Type B pancreatic cell (in vitro differentiated cells): ENCODE data around the gene GNGT2. TPM values are rescaled to one million over a fixed set of nuclear protein-coding genes. Genes with fewer than 3 reads are reported as not detected.

Experiments used
- DNase-seq: peaks from one replicate; pipeline ENCODE4 v3.0.0; 2021; ENCODE audit warnings: mixed read lengths; ENCODE audit not compliant: unreplicated experiment; ENCODE audit errors: extremely low spot score
- H3K27ac Mint-ChIP-seq: 2 replicates; pipeline ENCODE4 v1.8.0; 2021; ENCODE audit warnings: mild to moderate bottlenecking, mixed read lengths
- H3K27me3 Mint-ChIP-seq: 2 replicates; pipeline ENCODE4 v1.8.0; 2021; ENCODE audit warnings: mixed read lengths
- H3K36me3 Mint-ChIP-seq: 2 replicates; pipeline ENCODE4 v1.8.0; 2021; ENCODE audit warnings: mixed read lengths
- H3K4me1 Mint-ChIP-seq: one replicate; pipeline ENCODE4 v1.8.0; 2021; ENCODE audit warnings: mixed read lengths; ENCODE audit not compliant: unreplicated experiment
- H3K4me3 Mint-ChIP-seq: 2 replicates; pipeline ENCODE4 v1.8.0; 2021; ENCODE audit warnings: mild to moderate bottlenecking, mixed read lengths
- H3K9me3 Mint-ChIP-seq: 2 replicates; pipeline ENCODE4 v1.8.0; 2021; ENCODE audit warnings: mixed read lengths
- total RNA-seq: library from RNA; stranded (reverse); gene quantifications from 2 replicates; pipeline ENCODE4 v1.2.1, GENCODE V29; 2021; ENCODE audit warnings: low replicate concordance
- TF ChIP-seq, protein P1 (sequence below): fragments of 200-600 bp; sonication (generic); conservative IDR thresholded peaks from 2 replicates; pipeline ENCODE4 v1.5.0; 2021; ENCODE audit warnings: antibody characterized with exemption, mild to moderate bottlenecking

Gene GNGT2
- total RNA-seq, 1 donor from 2014 or later = 0.34 TPM

- Mint-ChIP-seq H3K27ac (no peak overlapping the region), H3K9me3 (peaks cover 1% of the 10 kb centered on the region), H3K36me3 (no peaks in the 10 kb centered on the region), H3K4me1 (no peaks in the 10 kb centered on the region), H3K27me3 (peaks cover 61% of the 10 kb centered on the region), H3K4me3 (no peak overlapping the region)
- DNase-seq = no peak
- TF ChIP-seq, protein P1, sequence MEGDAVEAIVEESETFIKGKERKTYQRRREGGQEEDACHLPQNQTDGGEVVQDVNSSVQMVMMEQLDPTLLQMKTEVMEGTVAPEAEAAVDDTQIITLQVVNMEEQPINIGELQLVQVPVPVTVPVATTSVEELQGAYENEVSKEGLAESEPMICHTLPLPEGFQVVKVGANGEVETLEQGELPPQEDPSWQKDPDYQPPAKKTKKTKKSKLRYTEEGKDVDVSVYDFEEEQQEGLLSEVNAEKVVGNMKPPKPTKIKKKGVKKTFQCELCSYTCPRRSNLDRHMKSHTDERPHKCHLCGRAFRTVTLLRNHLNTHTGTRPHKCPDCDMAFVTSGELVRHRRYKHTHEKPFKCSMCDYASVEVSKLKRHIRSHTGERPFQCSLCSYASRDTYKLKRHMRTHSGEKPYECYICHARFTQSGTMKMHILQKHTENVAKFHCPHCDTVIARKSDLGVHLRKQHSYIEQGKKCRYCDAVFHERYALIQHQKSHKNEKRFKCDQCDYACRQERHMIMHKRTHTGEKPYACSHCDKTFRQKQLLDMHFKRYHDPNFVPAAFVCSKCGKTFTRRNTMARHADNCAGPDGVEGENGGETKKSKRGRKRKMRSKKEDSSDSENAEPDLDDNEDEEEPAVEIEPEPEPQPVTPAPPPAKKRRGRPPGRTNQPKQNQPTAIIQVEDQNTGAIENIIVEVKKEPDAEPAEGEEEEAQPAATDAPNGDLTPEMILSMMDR = no peak
Observed at GRCh38 chr17:49168706-49169105, 41.7 kb downstream of the GNGT2 start.

DNA sequence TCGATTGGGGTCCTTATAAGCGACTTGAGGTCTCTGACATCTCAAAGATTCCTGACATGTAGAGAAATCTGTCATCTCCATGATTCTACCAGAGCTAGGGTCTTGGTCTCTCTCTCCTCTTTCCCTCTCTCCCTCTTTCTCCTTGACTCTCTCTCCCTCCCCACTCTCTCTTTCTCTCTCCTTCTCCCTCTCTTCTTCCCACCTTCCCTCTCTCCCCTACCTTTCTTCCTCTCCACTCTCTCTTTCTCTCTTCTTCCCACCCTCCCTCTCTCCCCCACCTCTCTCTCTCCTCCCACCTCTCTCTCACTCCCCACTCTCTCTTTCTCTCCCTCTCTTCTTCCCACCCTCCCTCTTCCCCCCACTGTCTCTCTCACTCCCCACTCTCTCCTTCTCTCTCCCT lies 45.2 kb downstream of the GNGT2 start:
- TF ChIP-seq, protein P1 = no peak
- DNase-seq = no peak
- Mint-ChIP-seq H3K27me3 (peaks cover 46% of the 10 kb centered on the region), H3K27ac (no peak overlapping the region), H3K36me3 (no peaks in the 10 kb centered on the region), H3K4me1 (no peaks in the 10 kb centered on the region), H3K4me3 (no peak overlapping the region), H3K9me3 (no peaks in the 10 kb centered on the region)

DNA sequence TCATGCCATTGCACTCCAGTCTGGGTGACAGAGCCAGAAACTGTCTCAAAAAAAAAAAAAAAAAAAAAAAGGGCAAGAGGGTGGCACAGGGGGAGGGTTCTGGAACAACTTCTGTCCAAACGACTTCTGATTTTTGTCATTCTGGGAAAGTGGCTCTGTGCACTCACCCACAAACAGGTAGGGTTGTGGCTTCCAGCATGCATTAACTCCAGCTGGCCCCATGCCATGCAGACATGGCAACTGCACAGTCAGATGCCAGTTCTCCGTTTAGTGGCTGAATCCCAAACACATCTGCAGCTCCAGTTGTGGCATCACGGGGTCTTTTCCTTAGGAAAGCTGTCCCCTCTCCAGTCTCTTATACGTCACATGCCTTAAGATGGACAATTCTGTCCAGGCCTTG lies 47.5 kb downstream of the GNGT2 start:
- Mint-ChIP-seq H3K27ac (no peak overlapping the region), H3K27me3 (peaks cover 49% of the 10 kb centered on the region), H3K4me3 (no peak overlapping the region), H3K9me3 (no peaks in the 10 kb centered on the region), H3K4me1 (no peaks in the 10 kb centered on the region), H3K36me3 (no peaks in the 10 kb centered on the region)
- TF ChIP-seq, protein P1 = no peak
- no peak for DNase-seq

GRCh38 chr17:49157784-49158183 lies 52.6 kb downstream of the GNGT2 start:
- no peak for DNase-seq
- no peak overlapping the region for H3K4me3 Mint-ChIP-seq
- H3K4me1 Mint-ChIP-seq = no peaks in the 10 kb centered on the region
- peaks cover 45% of the 10 kb centered on the region for H3K27me3 Mint-ChIP-seq
- TF ChIP-seq, protein P1 = no peak
- H3K27ac Mint-ChIP-seq = no peak overlapping the region
- H3K9me3 Mint-ChIP-seq = no peaks in the 10 kb centered on the region
- no peaks in the 10 kb centered on the region for H3K36me3 Mint-ChIP-seq

- no peak overlapping the region for H3K27ac Mint-ChIP-seq
- peaks cover 42% of the 10 kb centered on the region for H3K27me3 Mint-ChIP-seq
- H3K9me3 Mint-ChIP-seq = no peaks in the 10 kb centered on the region
- no peaks in the 10 kb centered on the region for H3K4me1 Mint-ChIP-seq
- no peak overlapping the region for H3K4me3 Mint-ChIP-seq
- no peaks in the 10 kb centered on the region for H3K36me3 Mint-ChIP-seq
- DNase-seq = no peak
- TF ChIP-seq, protein P1 = no peak
Observed at GRCh38 chr17:49156256-49156655, 54.1 kb downstream of the GNGT2 start.

Other genes starting within 250 kb of the GNGT2 start
- gene GIP, start 242.0 kb downstream of the GNGT2 start, total RNA-seq = 0.69 TPM in 1 of 2 replicates, not detected in the other
- gene IGF2BP1, start 213.2 kb downstream of the GNGT2 start, total RNA-seq = 104 and 232 TPM in 2 replicates
- 0.60 and 3.7 TPM in 2 replicates for gene B4GALNT2, start 77.8 kb downstream of the GNGT2 start, total RNA-seq
- gene ABI3, start 133 bp upstream of the GNGT2 start, total RNA-seq = 0.31 TPM in 1 of 2 replicates, not detected in the other
- 0.81 TPM in 1 of 2 replicates, not detected in the other for gene PHOSPHO1, start 20.2 kb upstream of the GNGT2 start, total RNA-seq
- gene ZNF652, start 151.7 kb upstream of the GNGT2 start, total RNA-seq = 39.6 and 42.3 TPM in 2 replicates
- 231 and 270 TPM in 2 replicates for gene PHB1, start 204.3 kb upstream of the GNGT2 start, total RNA-seq